Measurements from ENCODE around the gene TMEM30B. TPM values are rescaled to one million over a fixed set of nuclear protein-coding genes. Genes with fewer than 3 reads are reported as not detected.

The TMEM30B gene
- total RNA-seq, 4 donors from 2014 or later = 1.9 to 4.6 (median 2.5) TPM

GRCh38 chr14:61238611-61239245, 42.4 kb downstream of the TMEM30B start:
- DNase-seq (ENCODE audit: low spot score) (no peak), ATAC-seq (ENCODE audit: low FRiP score) (no peak)
- TF ChIP-seq CTCF (IDR thresholded peaks at IDR 0.05) = no peak

- DNase-seq (ENCODE audit: low spot score) = no peak
- no peak for TF ChIP-seq CTCF (IDR thresholded peaks at IDR 0.05)
- no peak for ATAC-seq (ENCODE audit: low FRiP score)
Measured at GRCh38 chr14:61234215-61234916, 46.8 kb downstream of the TMEM30B start.

GRCh38 chr14:61233436-61233956, 47.6 kb downstream of the TMEM30B start:
- no peak for DNase-seq (ENCODE audit: low spot score)
- no peak for TF ChIP-seq CTCF (IDR thresholded peaks at IDR 0.05)
- no peak for ATAC-seq (ENCODE audit: low FRiP score)

DNA sequence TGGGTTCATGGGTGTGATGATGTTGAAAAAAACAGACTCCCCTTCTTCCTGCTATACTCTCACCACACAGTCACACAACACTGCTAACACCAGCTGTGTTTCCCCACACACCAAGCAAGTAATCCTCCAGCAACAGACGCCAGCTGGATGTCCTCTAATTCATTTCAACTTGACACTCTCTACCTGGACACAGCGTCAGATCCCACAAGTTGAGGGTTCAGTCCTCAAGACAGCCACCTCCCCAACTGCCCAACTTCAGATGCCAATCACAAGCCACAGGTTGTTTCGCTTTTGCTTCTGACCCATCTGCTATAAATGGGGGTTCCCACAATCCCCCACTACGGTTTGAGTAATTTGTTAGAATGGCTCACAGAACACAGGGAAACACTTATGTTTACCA, 49.3 kb downstream of the TMEM30B start:
- no peak for ATAC-seq (ENCODE audit: low FRiP score)
- no peak for TF ChIP-seq CTCF (IDR thresholded peaks at IDR 0.05)
- DNase-seq (ENCODE audit: low spot score) = no peak

GRCh38 chr14:61229981-61230380, 51.2 kb downstream of the TMEM30B start:
- ATAC-seq (ENCODE audit: low FRiP score) (no peak), DNase-seq (ENCODE audit: low spot score) (no peak)
- no peak for TF ChIP-seq CTCF (IDR thresholded peaks at IDR 0.05)

GRCh38 chr14:61229475-61229888, 51.7 kb downstream of the TMEM30B start:
- DNase-seq (ENCODE audit: low spot score) (no peak), ATAC-seq (ENCODE audit: low FRiP score) (no peak)
- TF ChIP-seq CTCF (IDR thresholded peaks at IDR 0.05) = no peak
